Mammary epithelial cell (primary cell): ENCODE measurements around the gene COMMD1.
"Not testable (repeated sequence)": the region's sequence is repeated elsewhere in the genome, so short reads cannot be mapped to it uniquely, and the experiment has no call there.

ENCODE experiments used
- CTCF ChIP-seq, 2 donors: IDR thresholded peaks in 1 of 2; conservative IDR thresholded peaks in 1 of 2; 2 replicates each; pipeline ENCODE4 v1.5.1; 2011 to 2012; ENCODE audit warnings: inconsistent platforms in 2 of 2, low read length in 2 of 2, mild to moderate bottlenecking in 2 of 2, control low read depth in 1 of 2, low read depth in 1 of 2; ENCODE audit not compliant: insufficient read depth in 1 of 2; ENCODE audit errors: extremely low read depth in 1 of 2
- EZH2 ChIP-seq: IDR thresholded peaks from 2 replicates; pipeline ENCODE4 v1.6.1; 2012; ENCODE audit warnings: low read length, inconsistent platforms, borderline replicate concordance

GRCh38 chr2:61914794-61915193 is 9.3 kb downstream of the COMMD1 start:
- not testable (repeated sequence) for TF ChIP-seq CTCF (conservative IDR thresholded peaks at IDR 0.05 in 1 of 2, IDR thresholded peaks at IDR 0.05 in 1 of 2; ENCODE audit: extremely low read depth in 1 of 2, insufficient read depth in 1 of 2, low read depth in 1 of 2, low read length in 2 of 2); EZH2
